Dermis microvascular lymphatic vessel endothelial cell (primary cell): Measurements from ENCODE around the gene PAGE2B. TPM values are rescaled to one million over a fixed set of nuclear protein-coding genes. Genes with fewer than 3 reads are reported as not detected.
"Not testable (repeated sequence)": the region's sequence is repeated elsewhere in the genome, so short reads cannot be mapped to it uniquely, and the experiment has no call there.

Experiments used
- DNase-seq, 2 donors: peaks; one replicate each; pipeline versions ENCODE4 v3.0.0 to v3.0.0-alpha.2; 2010; ENCODE audit warnings: low read depth in 2 of 2
- total RNA-seq: library from RNA; depleted of rRNA; stranded (reverse); fragments of >200 nt; gene quantifications from 2 replicates; pipeline ENCODE4 v1.2.1, GENCODE V29; 2014

Gene PAGE2B, protein sequence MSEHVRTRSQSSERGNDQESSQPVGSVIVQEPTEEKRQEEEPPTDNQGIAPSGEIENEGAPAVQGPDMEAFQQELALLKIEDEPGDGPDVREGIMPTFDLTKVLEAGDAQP
- not detected in 2 replicates for total RNA-seq

DNA sequence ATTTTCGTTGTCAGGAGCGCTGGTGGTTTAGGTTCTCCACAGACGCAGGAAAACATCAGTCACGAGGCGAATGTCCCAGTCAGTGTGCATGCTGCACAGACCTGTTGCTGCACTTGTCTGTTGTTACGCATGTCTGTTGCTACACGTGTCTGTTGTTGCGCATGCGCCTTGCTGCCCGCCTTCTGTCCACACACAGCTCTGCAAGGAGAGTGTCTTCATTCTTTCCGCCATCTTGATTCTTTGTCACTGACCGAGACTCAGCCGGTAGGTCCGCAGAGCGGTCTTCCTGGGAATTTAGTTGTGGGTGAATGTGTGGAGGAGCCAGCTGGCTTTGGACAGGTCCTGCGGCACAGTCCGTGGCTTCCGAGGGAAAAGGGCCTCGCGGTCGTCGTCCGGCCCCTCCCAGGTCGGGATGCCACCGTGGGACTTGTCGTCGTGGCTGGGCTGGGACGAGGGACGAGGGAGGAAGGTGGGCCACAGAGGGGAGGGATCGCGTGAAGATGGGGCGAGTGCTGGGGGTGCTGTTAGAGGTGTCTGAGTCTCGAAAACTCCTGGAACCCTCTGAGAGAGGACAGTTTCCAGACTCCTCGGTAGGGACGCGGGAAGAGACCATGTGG is at the start of gene PAGE2B:
Gene PAGE2B, plus strand, starts transcription at position 180 of the 617 bp plus-strand sequence. CDS start 1,012 bp downstream, outside the sequence.
- DNase-seq, result no peak

DNA sequence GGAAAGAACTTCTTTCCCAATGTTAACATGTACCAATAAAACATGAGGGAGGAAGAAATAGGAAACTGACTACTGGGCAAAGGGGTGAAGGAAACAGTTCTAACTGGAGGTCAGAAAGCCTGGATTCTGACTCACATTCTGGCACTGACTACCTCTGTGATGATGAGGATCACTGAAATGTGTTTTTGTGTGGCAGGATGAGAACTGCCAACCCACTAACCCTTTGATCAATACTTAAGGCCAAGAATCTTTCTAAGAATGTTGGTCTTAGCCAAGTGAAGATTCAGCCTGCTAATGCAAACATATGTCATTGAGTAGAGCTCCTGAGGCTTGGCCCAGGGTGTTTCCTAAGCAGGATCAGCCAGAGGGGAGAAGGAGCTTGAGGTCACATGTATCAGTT is 48.7 kb upstream of the PAGE2B start:
- no peak for DNase-seq

DNA sequence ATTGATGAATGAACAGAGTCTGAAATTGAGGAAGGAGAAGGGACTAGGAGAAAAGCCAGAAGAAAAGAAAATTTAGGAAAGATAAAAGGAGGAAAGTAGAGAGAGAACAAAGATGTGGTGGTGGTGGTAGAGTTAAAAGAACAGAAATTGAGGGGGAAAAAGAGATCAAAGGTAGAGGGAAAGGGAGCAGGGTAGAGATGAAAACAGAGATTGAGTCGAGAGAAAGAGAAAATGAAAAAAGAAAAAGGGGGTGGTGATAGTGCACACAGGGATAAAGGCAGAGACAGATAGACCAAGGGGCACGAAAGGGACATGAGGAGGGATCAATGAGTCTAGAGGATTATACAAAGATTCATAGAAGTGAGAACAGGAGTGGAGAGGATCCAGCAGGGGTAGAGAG is 48.0 kb upstream of the PAGE2B start:
- DNase-seq, result no peak

DNA sequence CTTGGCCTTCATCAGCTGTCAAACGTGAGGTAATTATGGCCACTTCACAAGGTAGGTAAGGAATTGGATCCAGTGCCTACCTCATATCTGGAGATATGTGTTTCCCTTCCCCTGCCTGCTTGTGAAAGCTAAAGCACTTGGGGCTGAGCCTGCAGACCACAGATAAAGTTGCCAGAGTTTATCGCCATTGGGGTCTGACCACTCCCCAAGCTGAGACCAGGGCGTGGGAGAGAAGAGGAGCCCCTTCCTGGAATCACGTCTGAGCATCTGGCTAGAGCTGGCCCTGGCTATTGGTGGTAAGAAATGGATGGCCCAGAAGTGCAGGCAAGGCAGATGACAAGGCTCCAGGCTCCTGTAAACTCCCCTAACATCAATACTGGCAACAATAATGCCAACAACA is 46.8 kb upstream of the PAGE2B start:
- no peak for DNase-seq

DNA sequence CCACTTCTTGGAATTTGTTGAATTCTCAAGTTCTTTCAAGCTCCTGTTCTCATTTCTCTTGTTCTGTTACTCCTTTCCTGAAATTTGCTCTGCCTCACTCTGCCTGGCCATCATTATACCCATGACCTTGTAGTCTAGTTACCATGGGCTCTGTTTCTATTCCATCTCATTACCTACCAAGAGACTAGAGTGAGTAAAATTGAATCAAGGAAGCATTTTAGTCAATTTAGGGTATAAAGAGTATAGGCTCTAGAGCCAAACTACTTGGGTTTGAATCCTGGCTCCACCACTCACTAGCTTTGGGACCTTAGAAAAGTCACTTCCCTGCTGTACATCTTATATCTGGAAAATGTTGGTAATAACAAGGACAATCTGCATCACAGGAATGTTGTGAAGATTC is 46.2 kb upstream of the PAGE2B start:
- no peak for DNase-seq

DNA sequence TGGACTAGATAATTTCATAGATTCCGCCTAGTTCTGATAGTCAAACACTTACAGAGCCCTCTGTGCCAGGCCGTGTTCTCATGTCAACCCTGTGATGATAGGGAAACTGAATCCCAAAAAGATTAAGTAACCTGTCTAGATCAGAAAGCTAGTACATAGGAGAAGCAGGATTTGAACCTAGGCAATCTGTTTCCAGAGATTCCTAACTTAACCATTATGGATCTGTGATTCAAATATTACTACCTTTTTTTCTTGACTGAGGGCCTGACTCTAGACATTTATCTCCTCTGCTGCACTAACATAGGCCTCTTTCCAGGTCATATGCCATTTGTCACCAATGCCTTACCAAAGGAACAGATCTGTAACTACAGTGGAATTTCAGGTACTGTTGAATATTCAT is 45.5 kb upstream of the PAGE2B start:
- DNase-seq, result no peak

DNA sequence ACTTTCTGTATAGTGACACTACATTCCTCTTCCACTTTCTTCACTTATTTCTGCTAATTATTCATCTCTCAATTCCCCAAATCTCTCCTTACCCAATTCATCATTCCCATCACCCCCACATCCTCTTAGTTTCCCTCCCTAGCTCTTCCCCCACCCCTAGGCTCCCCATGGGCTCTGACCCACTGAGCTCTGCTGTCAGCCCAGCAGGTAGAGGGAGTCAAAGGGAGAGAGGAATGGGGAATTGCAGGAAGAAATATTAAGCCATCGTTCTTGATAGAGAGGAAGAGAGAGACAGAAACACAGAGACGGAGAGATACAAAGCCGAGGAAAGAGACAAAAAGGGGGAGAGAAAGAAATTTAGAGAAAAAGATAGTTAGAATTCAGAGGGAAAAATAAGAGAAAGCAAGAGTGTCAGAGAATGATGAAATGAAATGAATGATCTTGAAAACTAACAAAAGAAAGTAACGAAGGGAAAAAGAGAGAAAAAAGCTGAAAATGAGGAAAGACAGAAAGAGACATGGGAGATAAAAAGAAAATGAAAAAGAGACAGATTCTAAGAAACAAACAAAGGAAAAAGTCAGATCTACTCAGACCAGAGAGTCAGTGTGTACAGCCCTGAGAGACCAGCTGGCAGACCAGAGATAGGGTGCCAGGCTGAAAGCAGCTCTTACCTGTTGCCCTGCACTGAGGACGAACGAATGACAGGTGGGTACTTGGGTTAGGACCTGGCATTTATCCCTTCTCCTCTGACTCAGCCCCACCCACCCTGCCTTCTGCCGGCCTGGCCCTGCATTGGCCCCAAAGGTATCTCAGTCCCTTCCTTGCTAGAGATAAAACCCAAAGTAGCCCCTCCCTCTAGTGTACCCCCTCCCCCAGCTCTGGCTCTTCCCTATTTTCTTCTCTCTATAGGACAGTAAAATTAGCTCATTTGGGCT is 44.3 kb upstream of the PAGE2B start, which contains the start of gene ALAS2:
Gene ALAS2, minus strand, starts transcription at position 707 of the 935 bp plus-strand sequence. CDS start 4,977 bp downstream, outside the sequence.
- no peak for DNase-seq

DNA sequence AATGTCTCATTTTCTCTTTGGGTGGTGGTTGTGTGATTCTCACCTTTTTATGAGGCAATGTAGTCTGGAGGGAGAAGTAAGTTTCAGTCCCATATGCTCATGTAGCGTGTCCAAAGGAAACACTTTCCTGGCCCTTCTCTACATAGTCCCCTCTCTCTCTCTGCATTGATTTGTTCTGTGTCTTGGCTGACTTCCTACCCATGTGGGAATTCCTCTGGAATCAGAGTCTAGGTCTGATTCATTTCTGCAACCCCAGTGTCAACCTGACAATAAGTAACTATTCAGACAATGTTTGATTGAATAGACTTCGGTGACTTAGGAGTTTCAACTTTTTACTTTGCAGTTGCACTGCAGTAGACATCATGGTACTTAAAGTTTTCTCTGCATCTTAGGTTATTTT is 41.4 kb upstream of the PAGE2B start:
- DNase-seq, result no peak

DNA sequence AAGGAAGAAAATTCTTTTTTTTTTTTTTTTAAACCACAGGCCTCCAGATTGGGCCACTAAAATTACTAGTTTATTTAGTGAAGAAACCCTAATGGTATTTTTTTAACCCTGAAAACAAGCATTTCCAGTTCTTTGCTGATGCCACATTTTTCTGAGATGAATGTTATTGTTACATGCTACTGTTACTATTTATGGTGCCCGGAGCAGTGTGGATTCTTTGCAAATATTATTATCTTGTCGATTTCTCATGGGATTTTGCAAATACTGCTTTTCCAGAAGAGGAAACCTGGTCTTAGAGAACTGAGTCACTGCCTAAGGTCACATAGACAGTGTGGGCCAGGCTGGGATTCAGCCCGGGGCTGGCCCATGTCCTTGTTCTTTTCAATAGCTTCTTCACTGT is 35.4 kb upstream of the PAGE2B start:
- no peak for DNase-seq

DNA sequence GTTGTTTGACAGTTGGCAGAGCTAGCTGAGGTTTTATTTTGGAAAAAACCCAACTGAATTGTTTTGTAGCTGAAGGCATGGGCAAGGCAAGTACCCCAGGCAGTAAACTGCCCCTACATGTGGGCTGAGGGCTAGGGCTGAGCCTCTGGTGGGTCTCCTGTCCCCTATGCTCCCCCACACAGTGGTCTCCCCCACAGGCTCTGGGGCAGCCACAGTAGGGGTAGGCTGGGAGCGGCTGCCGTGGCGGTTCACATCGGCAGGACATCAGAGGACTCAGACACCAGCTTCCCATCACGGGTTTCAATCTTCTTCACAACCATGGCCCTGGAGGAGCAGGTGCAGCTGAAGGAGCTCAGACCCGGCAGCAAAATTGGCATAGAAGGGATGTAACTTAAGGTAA is 33.3 kb upstream of the PAGE2B start:
- no peak for DNase-seq

DNA sequence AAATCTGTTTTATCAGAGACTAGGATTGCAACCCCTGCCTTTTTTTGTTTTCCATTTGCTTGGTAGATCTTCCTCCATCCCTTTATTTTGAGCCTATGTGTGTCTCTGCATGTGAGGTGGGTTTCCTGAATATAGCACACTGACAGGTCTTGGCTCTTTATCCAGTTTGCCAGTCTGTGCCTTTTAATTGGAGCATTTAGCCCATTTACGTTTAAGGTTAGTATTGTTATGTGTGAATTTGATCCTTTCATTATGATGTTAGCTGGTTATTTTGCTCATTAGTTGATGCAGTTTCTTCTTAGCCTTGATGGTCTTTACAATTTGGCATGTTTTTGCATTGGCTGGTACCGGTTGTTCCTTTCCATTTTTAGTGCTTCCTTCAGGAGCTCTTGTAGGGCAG is 24.2 kb upstream of the PAGE2B start:
- DNase-seq, result not testable (repeated sequence)

DNA sequence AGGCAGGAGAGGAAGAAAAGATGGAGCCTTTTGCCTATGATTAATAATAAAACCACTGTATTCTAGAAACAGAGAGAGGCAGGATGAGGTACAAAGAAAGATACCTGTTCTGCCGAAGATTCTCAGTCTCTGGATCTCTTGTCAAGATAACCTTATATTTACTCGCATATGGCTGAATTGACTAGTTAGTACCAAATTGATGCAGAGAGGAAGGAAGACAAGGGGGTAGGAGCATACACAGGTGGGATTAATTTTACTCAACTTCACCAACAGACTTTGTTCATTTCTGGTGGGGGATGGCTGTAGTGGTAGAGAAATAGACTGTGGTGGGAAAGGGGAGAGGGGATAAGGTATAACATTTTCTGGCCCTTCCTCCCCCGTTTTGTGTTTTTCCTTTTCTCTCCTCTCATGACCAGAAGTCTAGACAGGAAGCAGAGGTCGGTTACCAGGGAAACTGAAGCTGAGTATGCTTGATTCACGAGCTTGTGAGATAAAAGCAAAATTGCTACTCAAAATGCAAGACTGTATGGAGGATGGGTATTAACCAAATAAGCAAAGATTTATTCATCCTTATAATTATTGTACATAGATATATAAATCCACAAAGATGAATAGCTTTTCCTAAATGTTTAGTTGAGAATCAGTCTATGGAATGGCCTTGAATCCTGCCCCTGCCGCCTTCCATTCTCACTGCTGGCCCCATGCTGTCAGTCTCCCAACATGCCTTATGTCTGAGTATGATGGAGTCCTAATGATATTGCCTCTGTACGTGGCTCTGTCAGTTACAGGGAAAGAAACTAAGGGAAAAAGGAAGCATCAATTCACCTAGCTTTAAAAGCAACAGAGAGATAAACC is 17.8 kb upstream of the PAGE2B start:
- DNase-seq, result peak; percentile 15 to 84

DNA sequence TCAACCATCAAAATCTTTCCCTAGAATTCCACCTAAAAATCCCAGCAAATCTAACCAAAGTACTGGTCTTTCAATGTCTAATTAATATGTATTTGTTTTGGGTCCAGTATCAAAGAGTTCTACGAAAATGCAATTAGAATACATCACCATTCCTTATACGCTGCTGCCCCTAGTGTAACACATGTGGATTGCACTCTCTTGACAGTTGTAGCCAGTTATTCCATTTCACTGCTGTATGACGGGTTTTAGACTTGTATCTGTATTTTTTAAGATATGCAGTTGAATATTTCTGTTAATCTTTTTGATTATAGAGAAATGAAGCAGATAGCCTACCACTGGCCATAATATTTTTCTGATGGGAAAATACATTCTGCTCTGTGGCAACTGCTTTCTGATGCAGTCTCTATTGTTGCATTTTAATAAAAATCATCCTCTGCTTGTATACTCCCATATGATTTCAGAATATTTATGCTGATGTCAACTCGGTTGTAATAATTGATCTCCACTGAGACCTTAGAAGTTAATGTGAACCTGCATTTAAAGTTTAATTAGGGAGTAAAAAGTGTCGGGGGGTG is 17.1 kb upstream of the PAGE2B start:
- DNase-seq, result peak; percentile 20 to 56

DNA sequence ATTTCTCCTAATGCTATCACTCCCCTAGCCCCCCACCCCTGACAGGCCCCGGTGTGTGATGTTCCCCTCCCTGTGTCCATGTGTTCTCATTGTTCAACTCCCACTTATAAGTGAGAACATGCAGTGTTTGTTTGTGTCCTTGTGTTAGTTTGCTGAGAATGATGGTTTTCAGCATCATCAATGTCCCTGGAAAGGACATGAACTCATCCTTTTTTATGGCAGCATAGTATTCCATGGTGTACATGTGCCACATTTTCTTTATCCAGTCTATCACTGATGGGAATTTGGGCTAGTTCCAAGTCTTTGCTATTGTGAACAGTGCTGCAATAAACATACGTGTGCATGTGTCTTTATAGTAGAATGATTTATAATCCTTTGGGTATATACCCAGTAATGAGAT is 7.7 kb upstream of the PAGE2B start:
- DNase-seq, result not testable (repeated sequence)

DNA sequence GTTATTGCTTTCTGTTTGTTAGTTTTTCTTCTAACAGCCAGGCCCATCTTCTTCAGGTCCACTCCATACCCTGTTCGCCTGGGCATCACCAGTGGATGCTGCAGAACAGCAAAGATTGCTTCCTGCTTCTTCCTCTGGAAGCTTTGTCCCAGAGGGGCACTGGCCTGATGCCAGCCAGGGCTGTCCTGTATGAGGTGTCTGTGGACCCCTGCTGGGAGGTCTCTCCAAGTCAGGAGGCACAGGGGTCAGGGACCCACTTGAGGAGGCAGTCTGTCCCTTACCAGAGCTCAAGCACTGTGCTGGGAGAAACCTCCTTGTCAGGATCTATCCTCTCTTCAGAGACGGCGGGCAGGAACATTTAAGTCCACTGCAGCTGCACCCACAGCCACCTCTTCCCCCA is 2.5 kb upstream of the PAGE2B start:
- no peak for DNase-seq

DNA sequence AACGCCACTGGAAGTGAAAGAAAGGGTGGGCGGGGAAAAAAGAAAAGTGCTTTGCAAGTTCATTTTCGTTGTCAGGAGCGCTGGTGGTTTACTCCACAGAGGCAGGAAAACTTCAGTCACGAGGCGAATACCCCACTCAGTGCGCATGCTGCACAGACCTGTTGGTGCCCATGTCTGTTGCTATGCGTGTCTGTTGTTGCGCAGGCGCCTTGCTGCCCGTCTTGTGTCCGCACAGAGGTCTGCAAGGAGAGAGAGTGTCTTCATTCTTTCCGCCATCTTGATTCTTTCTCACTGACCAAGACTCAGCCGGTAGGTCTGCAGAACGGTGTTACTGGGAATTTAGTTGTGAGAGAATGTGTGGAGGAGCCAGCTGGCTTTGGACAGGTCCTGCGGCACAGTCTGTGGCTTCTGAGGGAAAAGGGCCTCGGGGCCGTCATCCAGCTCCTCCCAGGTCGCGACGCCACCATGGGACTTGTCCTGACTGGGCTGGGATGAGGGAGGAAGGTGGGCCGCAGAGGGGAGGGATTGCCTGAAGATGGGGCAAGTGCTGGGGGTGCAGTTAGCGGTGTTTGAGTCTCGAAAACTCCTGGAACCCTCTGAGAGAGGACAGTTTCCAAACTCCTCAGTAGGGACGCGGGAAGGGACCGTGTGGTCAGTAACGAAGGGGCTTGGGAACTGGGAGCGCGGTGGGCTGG is 14.1 kb downstream of the PAGE2B start, which contains the start of gene PAGE2:
Gene PAGE2, plus strand, starts transcription at position 224 of the 695 bp plus-strand sequence. CDS start 1,003 bp downstream, outside the sequence.
- DNase-seq, result no peak

DNA sequence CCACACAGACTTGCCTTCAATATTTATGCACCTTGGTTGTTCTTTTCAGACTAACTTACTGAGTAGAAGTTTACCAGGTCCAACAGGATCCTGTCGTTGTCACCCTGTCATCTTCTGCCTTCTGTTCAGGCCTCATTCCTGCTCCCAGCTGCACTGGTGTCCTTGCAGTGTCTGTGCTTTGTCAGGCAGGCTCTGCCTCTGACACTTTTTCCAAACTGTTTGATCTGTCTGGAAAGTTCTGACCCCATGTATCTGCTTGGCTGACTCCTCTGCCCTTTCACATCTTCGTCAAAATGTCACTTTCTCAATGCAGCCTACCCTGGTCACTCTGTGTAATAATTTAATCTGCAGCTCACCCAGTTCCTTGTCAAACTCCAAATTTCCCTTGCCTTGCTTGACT is 23.9 kb downstream of the PAGE2B start:
- DNase-seq, result no peak

DNA sequence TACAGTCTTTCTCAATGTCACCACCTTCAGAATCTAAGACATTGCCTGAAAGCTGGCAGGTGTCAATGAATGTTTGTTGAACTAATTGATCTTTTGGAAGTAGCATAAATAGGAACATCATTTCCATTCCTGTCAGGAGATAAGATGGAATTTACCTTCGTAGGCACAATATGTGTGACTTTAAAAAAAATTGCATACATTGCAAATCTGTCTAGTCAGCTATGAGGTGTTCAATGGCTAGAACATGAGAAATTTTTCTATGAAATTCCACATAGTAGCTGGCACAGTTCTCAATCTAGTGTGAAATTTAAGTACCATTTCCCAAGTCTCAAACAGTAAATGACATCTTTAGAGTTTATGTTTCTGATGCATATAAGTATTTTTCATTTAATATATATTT is 24.3 kb downstream of the PAGE2B start:
- DNase-seq, result no peak

DNA sequence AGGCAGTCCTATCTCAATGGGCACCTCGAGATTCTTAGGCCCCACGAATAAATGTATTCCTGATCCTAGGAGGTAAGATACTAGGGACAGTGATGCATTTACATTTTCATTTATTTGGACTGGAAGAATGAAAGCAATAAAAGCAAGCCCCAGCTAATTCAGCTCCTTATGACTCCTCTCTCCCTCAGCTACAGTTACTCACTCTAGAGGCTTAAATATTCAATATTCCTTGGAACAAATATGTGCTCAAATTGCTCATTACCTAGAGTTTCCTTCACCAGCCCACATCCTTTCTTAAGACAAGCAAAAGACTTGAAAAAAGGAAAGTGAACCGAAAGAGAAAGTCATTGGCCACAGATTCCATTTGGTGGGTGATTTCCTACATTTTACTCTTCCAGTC is 27.9 kb downstream of the PAGE2B start:
- DNase-seq, result no peak

DNA sequence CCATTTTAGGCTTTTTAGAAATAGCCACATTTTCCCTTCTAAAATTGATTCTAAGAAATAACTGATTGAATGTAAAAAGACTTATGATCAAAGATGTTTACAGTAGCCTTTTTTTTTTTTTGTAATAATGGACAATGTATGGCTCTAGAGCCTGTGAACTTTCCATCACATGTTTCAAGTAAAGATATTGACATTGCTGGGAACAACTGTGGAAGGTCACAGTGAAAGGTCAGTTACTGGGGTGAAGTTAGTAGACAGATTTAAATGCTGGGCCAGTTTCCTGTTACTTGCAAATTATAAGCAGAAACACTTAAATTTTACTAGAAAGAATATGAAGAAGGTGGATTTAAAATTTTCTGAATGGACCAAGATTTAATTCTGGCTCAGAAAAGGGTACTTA is 32.4 kb downstream of the PAGE2B start:
- no peak for DNase-seq
